ENCODE measurements around the gene GRK1.

The GRK1 gene

DNA sequence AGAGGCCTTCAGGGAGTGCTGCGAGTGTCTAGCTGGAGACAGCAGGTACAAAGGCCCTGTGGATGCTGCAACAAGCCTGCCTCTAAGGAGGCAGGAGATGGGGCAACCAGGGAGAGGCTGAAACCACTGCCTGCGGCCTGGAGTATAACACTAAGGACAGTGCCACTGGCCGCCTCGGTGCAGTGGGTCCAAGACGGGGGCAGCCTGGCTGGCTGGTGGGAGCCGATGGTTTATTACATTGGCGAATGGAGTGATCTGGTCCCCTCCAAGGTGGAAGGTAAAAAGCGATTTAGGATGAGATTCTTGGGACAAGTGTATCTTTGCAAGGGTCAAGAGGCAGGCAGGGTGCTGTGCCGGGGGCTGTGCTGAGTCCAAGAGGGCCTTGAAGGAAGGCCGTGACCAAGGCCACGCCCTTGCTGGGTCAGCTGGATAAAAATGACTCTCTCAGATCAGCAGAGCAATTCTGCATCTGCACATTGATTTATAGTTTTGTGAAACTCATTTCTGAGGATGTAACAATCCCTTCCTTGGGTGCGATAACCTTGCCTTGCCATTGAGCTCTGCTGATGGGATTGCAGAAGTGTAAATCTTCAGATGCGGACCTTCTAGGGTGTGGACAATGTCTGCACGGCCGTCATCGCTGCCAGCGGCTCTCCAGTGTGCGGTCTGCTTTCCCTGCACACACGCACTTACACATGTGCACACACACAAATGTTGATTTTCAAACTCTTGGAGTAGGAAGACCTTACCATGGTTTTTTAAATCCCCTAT, 98.0 kb downstream of the GRK1 start:
- no peak overlapping the region for H3K4me3 ChIP-seq (ENCODE audit: low read length)
- TF ChIP-seq, protein P1, sequence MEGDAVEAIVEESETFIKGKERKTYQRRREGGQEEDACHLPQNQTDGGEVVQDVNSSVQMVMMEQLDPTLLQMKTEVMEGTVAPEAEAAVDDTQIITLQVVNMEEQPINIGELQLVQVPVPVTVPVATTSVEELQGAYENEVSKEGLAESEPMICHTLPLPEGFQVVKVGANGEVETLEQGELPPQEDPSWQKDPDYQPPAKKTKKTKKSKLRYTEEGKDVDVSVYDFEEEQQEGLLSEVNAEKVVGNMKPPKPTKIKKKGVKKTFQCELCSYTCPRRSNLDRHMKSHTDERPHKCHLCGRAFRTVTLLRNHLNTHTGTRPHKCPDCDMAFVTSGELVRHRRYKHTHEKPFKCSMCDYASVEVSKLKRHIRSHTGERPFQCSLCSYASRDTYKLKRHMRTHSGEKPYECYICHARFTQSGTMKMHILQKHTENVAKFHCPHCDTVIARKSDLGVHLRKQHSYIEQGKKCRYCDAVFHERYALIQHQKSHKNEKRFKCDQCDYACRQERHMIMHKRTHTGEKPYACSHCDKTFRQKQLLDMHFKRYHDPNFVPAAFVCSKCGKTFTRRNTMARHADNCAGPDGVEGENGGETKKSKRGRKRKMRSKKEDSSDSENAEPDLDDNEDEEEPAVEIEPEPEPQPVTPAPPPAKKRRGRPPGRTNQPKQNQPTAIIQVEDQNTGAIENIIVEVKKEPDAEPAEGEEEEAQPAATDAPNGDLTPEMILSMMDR (conservative IDR thresholded peaks at IDR 0.05; ENCODE audit: low read length), result no peak
- DNase-seq (ENCODE audit: low read depth), result no peak

DNA sequence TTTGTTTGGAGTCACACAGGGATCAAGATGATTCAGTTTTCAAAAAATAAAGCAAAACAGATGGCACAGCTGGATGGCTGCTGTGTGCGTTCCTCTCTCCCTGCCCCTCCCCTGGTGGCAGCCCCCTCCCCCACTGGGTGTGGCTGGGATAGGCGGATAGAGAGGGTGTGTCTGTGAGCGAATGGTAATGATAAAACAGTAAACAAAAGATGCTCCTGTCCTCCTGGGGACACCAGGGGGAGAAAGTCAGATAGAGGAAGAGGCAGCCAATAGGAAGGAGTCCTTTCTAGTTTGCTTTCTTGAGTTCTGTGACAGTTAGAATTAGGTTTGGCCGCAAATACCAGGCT, 98.5 kb downstream of the GRK1 start:
- H3K4me3 ChIP-seq (ENCODE audit: low read length), result no peak overlapping the region
- TF ChIP-seq, protein P1 (conservative IDR thresholded peaks at IDR 0.05; ENCODE audit: low read length), result no peak; the same call in 1 of the 2 replicates
- peak; percentile 30 for DNase-seq (ENCODE audit: low read depth)

DNA sequence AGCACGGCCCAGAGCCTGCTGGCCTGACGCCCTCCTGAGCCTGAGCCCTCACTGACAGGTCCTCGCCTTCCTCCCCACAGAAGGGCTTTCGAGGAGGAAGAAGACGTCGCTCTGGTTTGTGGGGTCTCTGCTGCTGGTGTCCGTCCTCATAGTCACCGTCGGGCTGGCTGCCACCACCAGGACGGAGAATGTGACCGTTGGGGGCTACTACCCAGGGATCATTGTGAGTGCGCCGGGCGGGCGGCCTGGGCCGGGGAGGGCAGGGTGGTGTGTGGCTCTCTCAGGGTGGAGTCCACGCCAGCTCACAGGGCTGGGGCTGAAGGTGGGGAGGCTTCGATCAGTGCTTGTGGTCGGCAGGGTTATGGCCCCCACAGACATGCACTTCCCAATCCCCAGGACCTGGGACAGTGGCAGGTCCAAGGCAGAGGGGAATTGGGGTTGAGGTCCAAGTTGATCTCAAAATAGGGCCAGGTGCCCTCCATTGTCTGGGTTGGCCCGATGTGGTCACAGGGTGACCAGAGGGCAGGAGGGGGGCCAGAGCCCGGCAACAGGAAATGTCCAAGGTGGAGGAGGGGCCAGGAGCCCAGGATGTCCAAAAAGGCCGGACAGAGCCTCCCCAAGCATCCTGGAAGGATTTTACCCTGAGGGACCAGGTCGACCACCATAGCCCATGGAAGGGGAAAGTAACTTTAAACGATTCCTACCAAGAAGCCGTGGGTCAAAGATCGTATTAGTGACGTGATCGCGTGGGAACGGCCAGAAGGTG, 99.2 kb downstream of the GRK1 start:
- TF ChIP-seq, protein P1 (conservative IDR thresholded peaks at IDR 0.05; ENCODE audit: low read length), result no peak
- no peak overlapping the region for H3K4me3 ChIP-seq (ENCODE audit: low read length)

DNA sequence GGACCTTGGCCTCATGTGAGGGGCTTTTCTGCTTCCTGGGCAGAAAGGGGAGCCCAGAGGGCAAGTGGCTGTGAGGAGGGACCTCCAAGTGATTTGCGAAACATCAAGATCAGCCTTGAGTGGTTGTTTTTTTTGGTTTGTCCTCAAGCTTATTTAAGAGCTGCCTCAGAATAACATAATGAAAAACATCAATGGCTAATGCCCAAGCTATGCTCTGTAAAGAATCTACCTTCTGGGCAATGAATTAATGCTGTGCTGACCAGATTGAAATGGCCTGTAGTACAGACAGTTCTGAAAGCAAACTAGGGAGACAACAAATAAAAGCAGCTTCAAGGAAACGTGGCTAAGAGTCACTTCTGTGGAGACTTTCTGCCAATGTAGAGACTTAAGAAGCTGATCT, 100.3 kb downstream of the GRK1 start:
- DNase-seq (ENCODE audit: low read depth), result no peak
- H3K4me3 ChIP-seq (ENCODE audit: low read length), result no peak overlapping the region
- TF ChIP-seq, protein P1 (conservative IDR thresholded peaks at IDR 0.05; ENCODE audit: low read length), result no peak

More for the DNA sequence above, 99.2 kb downstream of the GRK1 start:
- no peak for DNase-seq (ENCODE audit: low read depth)

DNA sequence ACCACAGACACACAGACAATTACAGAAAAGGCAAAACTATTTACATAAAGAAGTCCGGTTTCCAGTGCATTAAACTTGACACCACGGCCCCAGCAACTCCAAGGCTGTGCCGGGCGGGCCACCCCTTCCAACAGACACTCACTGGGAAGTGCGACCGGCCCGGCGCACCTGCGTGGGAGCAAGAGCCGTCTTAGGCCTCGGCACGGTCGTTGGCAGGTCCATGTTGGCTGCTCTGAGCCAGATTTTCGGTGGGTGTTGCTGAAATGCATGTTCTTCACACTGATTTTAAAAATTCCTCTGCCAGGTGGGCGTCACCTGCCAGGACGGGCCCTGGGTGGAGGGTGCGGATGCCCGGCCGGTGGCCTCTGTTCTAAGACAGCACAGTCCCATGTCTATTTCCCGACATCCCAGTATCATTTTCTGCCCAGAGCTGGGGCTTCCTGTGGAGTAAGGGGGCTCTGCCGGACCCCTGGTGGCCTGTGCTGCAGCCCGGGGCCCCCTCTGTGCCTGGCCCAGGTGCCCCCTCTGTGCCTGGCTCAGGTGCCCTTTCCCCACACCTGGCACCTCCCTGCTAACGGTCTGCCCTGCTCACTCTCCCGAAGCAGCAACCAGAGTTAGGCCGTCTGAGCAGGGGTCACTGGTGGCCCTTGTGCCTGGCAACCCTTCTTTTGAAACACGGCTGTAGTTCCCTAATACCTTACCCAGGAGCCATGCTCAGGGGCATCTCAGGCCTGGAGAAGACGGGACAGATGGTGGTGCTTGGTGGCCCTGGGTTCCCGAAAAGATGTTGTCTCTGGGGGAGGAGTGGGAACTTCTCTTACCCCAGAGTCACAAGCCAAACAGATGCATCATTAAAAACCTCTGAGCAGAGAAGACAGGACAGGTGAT, 101.2 kb downstream of the GRK1 start:
- TF ChIP-seq, protein P1 (conservative IDR thresholded peaks at IDR 0.05; ENCODE audit: low read length), result no peak

DNA sequence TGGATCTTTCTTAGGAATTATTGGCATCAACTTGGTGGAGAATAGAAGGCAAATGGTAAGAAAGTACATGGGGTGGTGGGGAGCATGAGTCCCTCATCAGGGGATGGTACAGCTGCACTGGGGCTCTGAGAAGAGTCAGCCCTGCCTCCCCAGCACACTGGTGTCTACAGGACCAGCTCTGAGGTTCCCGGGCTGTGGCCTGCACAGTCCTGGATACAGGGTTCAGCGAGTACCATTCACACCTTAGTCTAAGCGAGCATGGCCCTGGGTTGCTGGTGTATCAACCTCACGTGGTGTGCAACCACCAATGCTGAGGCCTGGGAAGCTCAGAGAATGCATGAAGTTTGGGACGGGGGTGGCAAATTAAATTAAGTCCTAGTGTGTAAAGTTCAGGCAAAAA, 102.1 kb downstream of the GRK1 start:
- TF ChIP-seq, protein P1 (conservative IDR thresholded peaks at IDR 0.05; ENCODE audit: low read length), result no peak
- no peak for DNase-seq (ENCODE audit: low read depth)
- H3K4me3 ChIP-seq (ENCODE audit: low read length), result no peak overlapping the region

More for the DNA sequence above, 101.2 kb downstream of the GRK1 start:
- DNase-seq (ENCODE audit: low read depth), result no peak
- no peak overlapping the region for H3K4me3 ChIP-seq (ENCODE audit: low read length)
